Coronary artery (tissue), 2 donors: ENCODE results near the gene RNF212B.
"Not testable (repeated sequence)": the region's sequence is repeated elsewhere in the genome, so short reads cannot be mapped to it uniquely, and the experiment has no call there.

Experiments used
- DNase-seq: peaks from one replicate; pipeline ENCODE4 v3.0.0-alpha.2; 2017; ENCODE audit warnings: low spot score
- H3K27ac ChIP-seq, 2 donors: fragments of 200-600 bp; sonication (generic); one replicate each; pipeline ENCODE4 v1.5.1; 2016 to 2019
- H3K4me3 ChIP-seq: fragments of 200-600 bp; sonication (generic); 2 replicates; pipeline ENCODE4 v1.5.1; 2016; ENCODE audit warnings: mild to moderate bottlenecking, moderate library complexity
- CTCF ChIP-seq: fragments of 200-600 bp; sonication (generic); IDR thresholded peaks from one replicate; pipeline ENCODE4 v1.5.1; 2019; ENCODE audit warnings: antibody characterized with exemption

The RNF212B gene

GRCh38 chr14:23227566-23227965 is 10.2 kb upstream of the RNF212B start:
- TF ChIP-seq CTCF = no peak
- no peak for DNase-seq
- Histone ChIP-seq H3K27ac (no peak overlapping the region), H3K4me3 (no peak overlapping the region)

- DNase-seq = no peak
- H3K27ac ChIP-seq = no peak overlapping the region
- H3K4me3 ChIP-seq = no peak overlapping the region
- no peak for TF ChIP-seq CTCF
These were observed 8.9 kb upstream of the RNF212B start for GRCh38 chr14:23228812-23229211.

- not testable (repeated sequence) for H3K27ac ChIP-seq, H3K4me3 ChIP-seq, DNase-seq
These were observed 5.4 kb upstream of the RNF212B start for GRCh38 chr14:23232241-23232808.

- TF ChIP-seq CTCF = no peak
- Histone ChIP-seq H3K4me3 (no peak overlapping the region), H3K27ac (no peak overlapping the region)
- no peak for DNase-seq
These were observed 2.9 kb downstream of the RNF212B start for GRCh38 chr14:23240661-23241060.

- DNase-seq, H3K27ac ChIP-seq, H3K4me3 ChIP-seq: not testable (repeated sequence)
These were observed 3.5 kb downstream of the RNF212B start for GRCh38 chr14:23241061-23241715.

- no peak for TF ChIP-seq CTCF
- no peak for DNase-seq
- no peak overlapping the region for H3K27ac ChIP-seq
- no peak overlapping the region for H3K4me3 ChIP-seq
These were observed 4.3 kb downstream of the RNF212B start for GRCh38 chr14:23242076-23242475.

GRCh38 chr14:23243066-23243465 is 5.3 kb downstream of the RNF212B start:
- no peak for DNase-seq
- H3K4me3 ChIP-seq = no peak overlapping the region
- no peak for TF ChIP-seq CTCF
- no peak overlapping the region for H3K27ac ChIP-seq

GRCh38 chr14:23245282-23245681 is 7.5 kb downstream of the RNF212B start:
- DNase-seq = no peak

More at GRCh38 chr14:23245282-23245681, 7.5 kb downstream of the RNF212B start:
- Histone ChIP-seq H3K4me3 (no peak overlapping the region), H3K27ac (no peak overlapping the region)
- TF ChIP-seq CTCF = no peak
